Inferior parietal cortex (tissue), 1 donor: ENCODE measurements around the gene ARL13B.
"Not testable (repeated sequence)": the region's sequence is repeated elsewhere in the genome, so short reads cannot be mapped to it uniquely, and the experiment has no call there.

Experiments used
- DNase-seq: peaks from one replicate; pipeline ENCODE4 v3.0.0-alpha.2; 2016; ENCODE audit errors: extremely low spot score

ARL13B gene

DNA sequence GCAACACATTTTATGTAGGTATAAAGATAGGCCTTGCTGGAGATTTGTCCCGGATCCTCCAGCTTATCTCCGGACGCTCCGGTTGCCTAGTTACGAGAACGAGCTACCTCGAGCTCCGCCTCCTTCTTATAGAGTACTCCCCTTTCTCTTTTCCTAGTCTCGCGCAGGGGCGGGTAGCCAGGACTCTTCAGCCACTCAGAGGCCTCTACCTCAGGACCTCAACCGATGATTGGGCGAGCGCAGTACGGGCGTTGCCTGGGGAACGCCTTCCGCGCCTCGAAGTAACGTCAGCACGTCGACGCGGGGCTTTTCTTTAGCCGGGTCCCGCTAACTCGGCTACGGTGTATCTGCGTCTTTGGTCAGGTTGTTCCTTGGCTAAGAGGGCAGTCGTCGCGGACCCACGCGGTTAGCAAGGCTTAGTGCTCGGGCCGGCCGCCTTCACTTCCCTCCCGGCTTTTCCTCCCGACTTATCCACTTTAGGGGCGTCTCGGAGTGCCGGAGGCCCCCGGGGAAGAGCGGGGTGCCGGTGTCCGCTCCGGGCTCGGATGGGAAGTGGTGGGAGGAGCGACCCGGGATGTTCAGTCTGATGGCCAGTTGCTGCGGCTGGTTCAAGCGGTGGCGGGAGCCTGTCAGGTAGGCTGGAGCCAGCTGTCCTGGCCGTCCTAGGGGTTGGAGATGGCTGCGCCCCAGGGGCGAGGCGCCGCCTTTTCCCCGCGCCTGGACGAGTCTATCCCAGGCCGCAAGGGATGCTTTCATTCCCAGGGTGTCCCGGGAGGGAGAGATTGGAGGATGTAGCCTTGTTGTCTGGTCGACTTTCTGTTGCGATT, at the start of gene ARL13B:
TSS of gene ARL13B (plus strand) at position 306 of the 827 bp plus-strand sequence. CDS start at position 575, 269 bp downstream.
- DNase-seq: peak; percentile 98

DNA sequence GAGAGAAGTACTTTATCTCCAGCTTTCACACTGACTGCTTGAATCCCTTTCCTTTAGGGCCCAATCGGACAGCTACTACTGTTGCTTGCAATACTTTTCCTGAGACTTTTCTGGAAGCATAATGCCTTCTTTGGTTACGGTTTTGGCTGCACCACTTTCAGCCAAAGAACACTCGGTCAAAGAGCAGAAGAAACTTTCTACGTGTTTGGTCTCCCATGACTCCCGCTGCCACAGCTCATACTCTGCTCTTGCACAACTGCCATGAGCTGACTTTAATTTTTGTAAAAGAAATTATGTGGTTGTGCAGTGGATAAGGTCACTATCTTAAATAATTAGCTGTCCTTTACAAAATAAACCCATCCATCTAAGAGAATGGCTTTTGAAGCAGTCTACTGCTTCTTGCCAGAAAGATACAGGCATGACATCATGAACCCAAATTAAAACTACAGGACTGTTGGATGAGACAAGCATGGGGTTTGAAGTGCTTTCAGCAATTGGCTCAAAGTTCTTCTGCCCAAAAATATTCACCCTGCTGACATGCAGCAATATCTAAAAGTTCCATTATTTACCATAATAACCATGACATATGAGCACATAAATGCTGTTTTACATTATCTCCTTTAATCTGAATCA, 48.2 kb upstream of the ARL13B start:
- DNase-seq: no peak

DNA sequence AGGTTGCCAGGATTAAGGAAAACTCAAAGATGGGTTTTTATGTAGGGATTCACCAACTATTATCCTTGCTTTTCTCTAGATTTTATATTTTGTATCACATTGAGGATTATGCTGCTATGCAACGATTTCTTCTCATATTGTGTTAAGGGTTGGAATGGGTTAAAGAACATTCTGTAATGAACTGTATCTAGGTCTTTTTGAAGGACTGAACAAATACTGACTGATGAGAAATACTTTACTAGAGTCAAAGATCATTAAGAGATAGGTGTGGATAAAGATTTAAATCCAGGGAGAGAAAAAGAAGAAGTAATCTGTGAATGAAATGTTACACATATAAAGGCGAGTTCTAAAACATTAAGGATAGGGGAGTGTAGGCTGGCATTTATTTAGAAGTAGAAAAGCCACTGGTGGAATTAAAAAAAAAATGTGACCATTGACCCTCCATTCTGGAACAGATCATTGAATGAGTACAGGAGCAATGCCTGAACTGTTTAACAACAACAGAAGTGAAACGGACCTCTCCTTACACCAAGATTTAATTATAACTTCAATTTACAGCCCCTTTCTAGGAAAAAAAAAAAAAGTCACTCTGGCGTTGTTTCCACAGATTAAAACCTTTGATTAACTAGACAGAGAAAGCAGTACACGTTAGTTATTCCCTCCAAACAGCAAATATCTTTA, 45.4 kb upstream of the ARL13B start:
- DNase-seq: no peak

- no peak for DNase-seq
Observed at GRCh38 chr3:93936549-93936948, 43.4 kb upstream of the ARL13B start.

GRCh38 chr3:93937485-93937884, 42.5 kb upstream of the ARL13B start:
- DNase-seq: not testable (repeated sequence)

DNA sequence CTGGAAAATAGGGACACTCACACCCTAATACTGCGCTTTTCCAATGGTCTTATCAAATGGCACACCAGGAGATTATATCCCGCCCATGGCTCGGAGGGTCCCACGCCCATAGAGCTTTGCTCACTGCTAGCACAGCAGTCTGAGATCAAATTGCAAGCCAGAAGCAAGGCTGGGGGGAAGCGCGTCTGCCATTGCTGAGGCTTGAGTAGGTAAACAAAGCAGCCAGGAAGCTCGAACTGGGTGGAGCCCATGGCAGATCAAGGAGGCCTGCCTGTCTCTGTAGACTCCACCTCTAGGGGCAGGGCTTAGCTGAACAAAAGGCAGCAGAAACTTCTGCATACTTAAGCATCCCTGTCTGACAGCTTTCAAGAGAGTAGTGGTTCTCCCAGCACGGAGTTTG, 30.0 kb upstream of the ARL13B start:
- DNase-seq: not testable (repeated sequence)

GRCh38 chr3:93961026-93961425, 18.9 kb upstream of the ARL13B start:
- DNase-seq: no peak

DNA sequence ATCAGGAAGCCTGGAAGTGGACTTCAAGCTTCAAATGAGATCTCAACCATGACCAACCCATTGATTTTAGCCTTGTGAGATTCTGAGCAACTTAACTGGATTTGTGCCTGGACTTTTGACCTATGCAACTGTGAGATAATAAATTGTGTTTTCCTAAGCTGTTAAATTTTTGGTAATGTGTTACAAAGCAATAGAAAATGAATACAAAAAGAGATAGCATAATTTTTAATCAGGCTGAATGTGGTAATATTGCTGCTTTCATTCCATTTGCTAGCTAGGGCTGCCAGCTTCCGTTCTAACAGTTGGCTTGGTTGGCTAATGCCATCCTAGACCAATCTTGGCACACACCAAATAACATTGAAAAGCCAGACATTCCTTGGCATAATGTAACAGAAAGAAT, 18.5 kb upstream of the ARL13B start:
- DNase-seq: no peak

GRCh38 chr3:93962798-93963197, 17.2 kb upstream of the ARL13B start:
- no peak for DNase-seq

GRCh38 chr3:93965106-93965505, 14.8 kb upstream of the ARL13B start:
- DNase-seq: not testable (repeated sequence)

DNA sequence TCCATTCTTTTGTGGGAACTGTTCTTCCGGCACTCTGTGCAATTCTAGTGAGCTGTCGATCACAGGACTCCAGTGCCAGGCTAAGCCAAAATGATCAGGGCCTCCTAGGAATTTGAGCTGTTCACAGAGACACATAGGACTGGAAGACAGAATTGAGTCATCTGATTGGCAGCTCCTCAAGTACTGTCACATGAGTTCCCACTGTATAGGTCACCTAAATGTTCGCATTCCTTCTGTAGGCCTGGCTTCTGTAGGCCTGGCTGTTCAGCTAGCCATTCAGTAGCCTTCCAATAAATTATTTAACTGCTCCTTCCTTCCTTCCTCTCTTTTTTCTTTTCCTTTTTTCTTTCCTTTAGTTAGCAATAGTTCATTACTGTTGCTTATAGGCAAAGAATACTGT, 10.5 kb upstream of the ARL13B start:
- DNase-seq: no peak

DNA sequence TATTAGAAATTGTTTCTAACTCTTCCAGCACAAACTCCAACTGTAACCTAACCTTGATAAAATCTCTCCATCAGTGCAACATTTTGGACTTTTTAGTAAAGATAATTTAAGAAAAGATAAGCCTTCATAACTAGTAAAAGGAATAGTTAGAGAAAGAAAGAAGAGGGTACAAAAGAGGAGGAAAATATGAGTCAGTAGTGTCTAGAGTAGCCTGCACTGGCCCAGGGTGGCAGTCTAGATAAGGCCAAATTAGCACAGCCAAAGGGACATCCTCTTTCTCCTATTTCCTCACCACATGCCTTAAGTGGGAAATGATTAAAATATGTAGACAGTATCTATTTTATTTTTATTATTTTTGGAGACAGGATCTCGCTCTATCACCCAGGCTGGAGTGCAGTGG, 10.0 kb upstream of the ARL13B start:
- no peak for DNase-seq

- DNase-seq: peak; percentile 72
Observed at GRCh38 chr3:93973131-93974126, 6.5 kb upstream of the ARL13B start, which contains the start of gene PROS1. PROS1 (minus strand) TSS chr3:93973896; CDS start chr3:93973749, 147 bp downstream.

GRCh38 chr3:93981649-93982048, 1.7 kb downstream of the ARL13B start:
- no peak for DNase-seq

- DNase-seq: no peak
Observed at GRCh38 chr3:93983408-93983807, 3.5 kb downstream of the ARL13B start.

DNA sequence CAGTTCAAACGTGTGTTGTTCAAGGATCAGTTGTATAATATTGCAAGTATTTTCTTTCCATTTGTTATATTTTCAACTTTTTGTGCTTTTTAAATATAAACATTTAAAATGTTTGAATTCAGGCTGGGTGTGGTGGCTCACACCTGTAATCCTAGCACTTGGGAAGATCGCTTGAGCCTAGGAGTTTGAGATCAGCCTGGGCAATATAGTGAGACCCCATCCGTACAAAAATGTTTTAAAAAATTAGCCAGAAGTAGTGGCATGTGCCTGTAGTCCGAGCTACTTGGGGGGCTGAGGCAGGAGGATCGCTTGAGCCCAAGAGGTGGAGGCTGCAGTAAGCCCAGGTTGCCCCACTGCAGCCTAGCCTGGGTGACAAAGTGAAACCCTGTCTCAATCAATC, 4.7 kb downstream of the ARL13B start:
- DNase-seq: no peak

- no peak for DNase-seq
Observed at GRCh38 chr3:93988283-93988682, 8.3 kb downstream of the ARL13B start.

GRCh38 chr3:93988764-93989163, 8.8 kb downstream of the ARL13B start:
- DNase-seq: no peak

DNA sequence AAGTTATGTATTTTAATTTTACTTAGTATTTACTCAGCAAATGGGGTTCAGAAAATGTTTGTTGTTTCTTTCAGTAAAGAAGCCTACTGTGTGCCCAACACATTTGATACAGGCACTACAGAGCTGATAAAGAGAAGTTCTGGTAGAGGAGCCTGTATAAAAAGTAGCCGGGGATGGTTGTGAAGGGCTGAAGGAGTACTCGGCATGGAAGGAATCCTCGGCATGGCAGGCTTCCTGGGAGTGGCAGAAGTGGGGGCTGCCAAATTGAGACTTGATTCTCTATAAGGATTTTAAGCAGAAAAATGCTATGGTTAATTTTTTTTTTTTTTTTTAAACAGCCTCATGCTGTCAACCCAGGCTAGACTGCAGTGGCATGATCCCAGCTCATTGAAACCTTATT, 9.3 kb downstream of the ARL13B start:
- DNase-seq: no peak

GRCh38 chr3:93991631-93992030, 11.7 kb downstream of the ARL13B start:
- no peak for DNase-seq

GRCh38 chr3:93992207-93992606, 12.3 kb downstream of the ARL13B start:
- DNase-seq: no peak
